SK-N-SH (cell line): Measurements from ENCODE around the gene MGME1. TPM values are rescaled to one million over a fixed set of nuclear protein-coding genes. Genes with fewer than 3 reads are reported as not detected.

Experiments
- CTCF ChIA-PET: fragments of 300-600, 350-600 bp; formaldehyde crosslinking; extraction: SDS; loops from one replicate; lab custom pipeline; 2021; lab: Yijun Ruan, JAX
- POLR2A ChIA-PET: fragments of 350-600 bp; sonication (Branson Sonifier 250); formaldehyde crosslinking; extraction: SDS; loops from one replicate; lab custom pipeline; 2020; ENCODE audit warnings: antibody characterized with exemption, inconsistent platforms; lab: Yijun Ruan, JAX
- DNase-seq: peaks from one replicate; pipeline ENCODE4 v3.0.0; 2012
- H2AFZ ChIP-seq: fragments of 200-600 bp; sonication (generic); 2 replicates; pipeline ENCODE4 v1.8.1; 2016; ENCODE audit warnings: antibody characterized with exemption, mild to moderate bottlenecking, low read depth
- H3F3A ChIP-seq: fragments of 200-600 bp; sonication (generic); replicated peaks from 2 replicates; pipeline ENCODE3; 2016; ENCODE audit warnings: antibody characterized with exemption, mild to moderate bottlenecking; ENCODE audit not compliant: insufficient read depth
- H3K27ac ChIP-seq, 2 experiments: fragments of 200-500 bp in 1 of 2; fragments of 200-600 bp in 1 of 2; sonication (Bioruptor generic) in 1 of 2; sonication (generic), shearing (Covaris generic) in 1 of 2; 2 replicates each; pipeline versions ENCODE4 v1.5.1 to v1.6.1; 2014 to 2016; ENCODE audit warnings: low read depth in 2 of 2, inconsistent platforms in 1 of 2, low read length in 1 of 2, mild to moderate bottlenecking in 1 of 2, mixed read lengths in 1 of 2
- H3K27me3 ChIP-seq: fragments of 200-600 bp; sonication (generic), shearing (Covaris generic); 2 replicates; pipeline ENCODE4 v1.6.1; 2016; ENCODE audit warnings: mixed run types; ENCODE audit not compliant: insufficient read depth
- H3K36me3 ChIP-seq, 2 experiments: fragments of 200-500 bp in 1 of 2; fragments of 200-600 bp in 1 of 2; sonication (Bioruptor generic) in 1 of 2; sonication (generic) in 1 of 2; replicated peaks in 1 of 2; 2 replicates each; pipeline versions ENCODE3 to v1.5.1; 2014 to 2016; ENCODE audit warnings: low read length in 1 of 2, mild to moderate bottlenecking in 1 of 2; ENCODE audit not compliant: insufficient read depth in 2 of 2, control insufficient read depth in 1 of 2
- H3K4me1 ChIP-seq, 2 experiments: fragments of 200-500 bp in 1 of 2; fragments of 200-600 bp in 1 of 2; sonication (Bioruptor generic) in 1 of 2; sonication (generic), shearing (Covaris generic) in 1 of 2; 2 replicates each; pipeline versions ENCODE4 v1.5.1 to v1.6.1; 2014 to 2016; ENCODE audit warnings: low read depth in 1 of 2, low read length in 1 of 2, mixed run types in 1 of 2; ENCODE audit not compliant: insufficient read depth in 2 of 2, control insufficient read depth in 1 of 2
- H3K4me2 ChIP-seq: fragments of 200-600 bp; sonication (generic), shearing (Covaris generic); 2 replicates; pipeline ENCODE4 v1.6.1; 2017; ENCODE audit warnings: mixed run types
- H3K4me3 ChIP-seq, 2 experiments: fragments of 200-500 bp in 1 of 2; fragments of 200-600 bp in 1 of 2; sonication (Bioruptor generic) in 1 of 2; sonication (generic), shearing (Covaris generic) in 1 of 2; 2 replicates each; pipeline versions ENCODE4 v1.5.1 to v1.8.1; 2014 to 2016; ENCODE audit warnings: low read depth in 2 of 2, inconsistent platforms in 1 of 2, low read length in 1 of 2, mild to moderate bottlenecking in 1 of 2, mixed read lengths in 1 of 2, moderate library complexity in 1 of 2
- H3K79me2 ChIP-seq: fragments of 200-600 bp; sonication (generic); 2 replicates; pipeline ENCODE4 v1.8.1; 2017; ENCODE audit warnings: mild to moderate bottlenecking; ENCODE audit not compliant: insufficient read depth
- H3K9ac ChIP-seq: fragments of 200-600 bp; sonication (generic); 2 replicates; pipeline ENCODE4 v1.6.1; 2017; ENCODE audit warnings: mixed run types
- H3K9me2 ChIP-seq: fragments of 200-600 bp; sonication (generic); 2 replicates; pipeline ENCODE4 v1.6.1; 2017; ENCODE audit warnings: mixed run types
- H3K9me3 ChIP-seq: fragments of 200-600 bp; sonication (generic); 2 replicates; pipeline ENCODE4 v1.6.1; 2017; ENCODE audit warnings: mixed run types, mild to moderate bottlenecking, moderate library complexity
- H4K20me1 ChIP-seq: fragments of 200-600 bp; sonication (generic); 2 replicates; pipeline ENCODE4 v1.6.1; 2017; ENCODE audit warnings: mild to moderate bottlenecking, mixed run types; ENCODE audit not compliant: insufficient read depth
- ELF1 ChIP-seq: IDR thresholded peaks from 2 replicates; pipeline ENCODE4 v1.4.0; 2012
- IRF3 ChIP-seq: fragments of 150-350 bp; IDR thresholded peaks from 2 replicates; pipeline ENCODE4 v1.6.1; 2016; ENCODE audit warnings: mild to moderate bottlenecking, low read depth, low read length
- JUND ChIP-seq: IDR thresholded peaks from 2 replicates; pipeline ENCODE4 v1.4.0; 2012
- MEF2A ChIP-seq: IDR thresholded peaks from 2 replicates; pipeline ENCODE4 v1.4.0; 2012; ENCODE audit warnings: low read depth, borderline replicate concordance
- MXI1 ChIP-seq: IDR thresholded peaks from 2 replicates; pipeline ENCODE4 v1.6.1; 2012; ENCODE audit warnings: mild to moderate bottlenecking, low read depth, low read length, improper control_type of control experiment
- POLR2AphosphoS5 ChIP-seq: IDR thresholded peaks from 2 replicates; pipeline ENCODE4 v1.6.1; 2012; ENCODE audit warnings: low read depth, low read length
- RCOR1 ChIP-seq: fragments of 150-350 bp; IDR thresholded peaks from 2 replicates; pipeline ENCODE4 v1.6.1; 2017; ENCODE audit warnings: antibody characterized with exemption, low read length
- REST ChIP-seq: IDR thresholded peaks from 2 replicates; pipeline ENCODE4 v1.6.1; 2012; ENCODE audit warnings: mild to moderate bottlenecking, low read depth, low read length, moderate library complexity
- SIN3A ChIP-seq: IDR thresholded peaks from 2 replicates; pipeline ENCODE4 v1.6.1; 2012; ENCODE audit warnings: low read depth, mild to moderate bottlenecking, low read length, moderate library complexity, borderline replicate concordance
- TAF1 ChIP-seq: IDR thresholded peaks from 2 replicates; pipeline ENCODE4 v1.6.1; 2012; ENCODE audit warnings: low read depth, mild to moderate bottlenecking, low read length, moderate library complexity, borderline replicate concordance
- TCF12 ChIP-seq: IDR thresholded peaks from 2 replicates; pipeline ENCODE4 v1.4.0; 2012
- TEAD4 ChIP-seq: IDR thresholded peaks from 2 replicates; pipeline ENCODE4 v1.4.0; 2012; ENCODE audit warnings: mild to moderate bottlenecking, borderline replicate concordance; ENCODE audit not compliant: insufficient read depth
- YY1 ChIP-seq: IDR thresholded peaks from 2 replicates; pipeline ENCODE4 v1.4.0; 2012; ENCODE audit warnings: low read depth, mild to moderate bottlenecking
- WGBS: methylation state at CpG from one replicate; pipeline ENCODE4 v1.1.6; 2017; ENCODE audit warnings: low lambda C conversion rate; 5-methylcytosine and 5-hydroxymethylcytosine counted together
- polyA plus RNA-seq, 3 experiments: library from polyadenylated mRNA; depleted of rRNA; stranded (reverse); fragments of >200 nt; gene quantifications; 2 replicates each; pipeline ENCODE4 v1.2.3, GENCODE V29; 2012
- TF ChIP-seq, protein P1 (sequence below): IDR thresholded peaks from 2 replicates; pipeline ENCODE4 v1.4.0; 2012; ENCODE audit warnings: low read depth, borderline replicate concordance
- TF ChIP-seq, protein P2 (sequence below): IDR thresholded peaks from 2 replicates; pipeline ENCODE4 v1.4.0; 2012; ENCODE audit warnings: low read depth, borderline replicate concordance
- TF ChIP-seq, protein P3 (sequence below): fragments of 200-600 bp; sonication (generic); IDR thresholded peaks from 2 replicates; pipeline ENCODE4 v1.6.1; 2017; ENCODE audit warnings: antibody characterized with exemption, mild to moderate bottlenecking, moderate library complexity

MGME1 gene
- polyA plus RNA-seq, 1 of the 3 experiments (the other 2 are of a cell fraction), result 7.9 TPM

DNA sequence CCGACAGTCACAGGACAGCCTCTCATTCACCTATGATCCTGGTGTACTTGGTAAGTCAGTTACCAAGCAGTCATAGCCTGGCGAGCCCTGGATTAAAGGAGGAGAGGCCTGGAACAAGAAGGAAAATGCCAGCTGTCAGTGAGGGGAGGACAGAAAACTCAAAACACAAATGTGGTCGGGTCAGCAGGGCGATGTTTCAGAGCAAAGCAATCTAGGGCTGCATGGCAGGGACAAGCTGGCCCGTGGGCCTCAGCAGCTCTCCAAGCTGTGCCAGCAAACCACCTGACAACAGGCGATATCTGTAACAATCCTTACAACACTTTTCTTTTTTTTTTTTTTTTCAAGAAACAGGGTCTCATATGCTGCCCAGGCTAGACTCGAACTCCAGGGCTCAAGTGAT is 40.3 kb downstream of the MGME1 start:
- peaks cover 0 to 9% of the 10 kb centered on the region in 2 experiments; a peak in 1 of 4 replicates for H3K4me1 ChIP-seq
- no peaks in the 10 kb centered on the region for H3K9me2 ChIP-seq
- ChIA-PET CTCF (interaction anchor here (4.9 kb wide), 1 partner anchor 13 kb away, joined by 19 read pairs; no protein-coding TSS in a partner anchor), POLR2A (no interaction called here)
- H3F3A ChIP-seq, result no peaks in the 10 kb centered on the region
- no peaks in the 10 kb centered on the region for H3K27me3 ChIP-seq
- H3K79me2 ChIP-seq, result no peaks in the 10 kb centered on the region
- no peak overlapping the region for H2AFZ ChIP-seq
- no peak overlapping the region for H3K4me3 ChIP-seq
- no peak overlapping the region for H3K9ac ChIP-seq
- no peak for DNase-seq
- 77% methylated on average over 7 of the region's 7 CpGs for WGBS
- no peaks in the 10 kb centered on the region for H3K36me3 ChIP-seq
- H4K20me1 ChIP-seq, result no peaks in the 10 kb centered on the region
- H3K27ac ChIP-seq, result no peak overlapping the region
- H3K9me3 ChIP-seq, result no peaks in the 10 kb centered on the region
- TF ChIP-seq, protein P1, sequence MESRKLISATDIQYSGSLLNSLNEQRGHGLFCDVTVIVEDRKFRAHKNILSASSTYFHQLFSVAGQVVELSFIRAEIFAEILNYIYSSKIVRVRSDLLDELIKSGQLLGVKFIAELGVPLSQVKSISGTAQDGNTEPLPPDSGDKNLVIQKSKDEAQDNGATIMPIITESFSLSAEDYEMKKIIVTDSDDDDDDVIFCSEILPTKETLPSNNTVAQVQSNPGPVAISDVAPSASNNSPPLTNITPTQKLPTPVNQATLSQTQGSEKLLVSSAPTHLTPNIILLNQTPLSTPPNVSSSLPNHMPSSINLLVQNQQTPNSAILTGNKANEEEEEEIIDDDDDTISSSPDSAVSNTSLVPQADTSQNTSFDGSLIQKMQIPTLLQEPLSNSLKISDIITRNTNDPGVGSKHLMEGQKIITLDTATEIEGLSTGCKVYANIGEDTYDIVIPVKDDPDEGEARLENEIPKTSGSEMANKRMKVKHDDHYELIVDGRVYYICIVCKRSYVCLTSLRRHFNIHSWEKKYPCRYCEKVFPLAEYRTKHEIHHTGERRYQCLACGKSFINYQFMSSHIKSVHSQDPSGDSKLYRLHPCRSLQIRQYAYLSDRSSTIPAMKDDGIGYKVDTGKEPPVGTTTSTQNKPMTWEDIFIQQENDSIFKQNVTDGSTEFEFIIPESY, result no peak
- TF ChIP-seq REST (no peak), POLR2AphosphoS5 (no peak), TEAD4 (no peak), MEF2A (no peak), TAF1 (no peak), RCOR1 (no peak)
- TF ChIP-seq, protein P2, sequence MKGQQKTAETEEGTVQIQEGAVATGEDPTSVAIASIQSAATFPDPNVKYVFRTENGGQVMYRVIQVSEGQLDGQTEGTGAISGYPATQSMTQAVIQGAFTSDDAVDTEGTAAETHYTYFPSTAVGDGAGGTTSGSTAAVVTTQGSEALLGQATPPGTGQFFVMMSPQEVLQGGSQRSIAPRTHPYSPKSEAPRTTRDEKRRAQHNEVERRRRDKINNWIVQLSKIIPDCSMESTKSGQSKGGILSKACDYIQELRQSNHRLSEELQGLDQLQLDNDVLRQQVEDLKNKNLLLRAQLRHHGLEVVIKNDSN, result no peak
- H3K4me2 ChIP-seq, result no peak overlapping the region

DNA sequence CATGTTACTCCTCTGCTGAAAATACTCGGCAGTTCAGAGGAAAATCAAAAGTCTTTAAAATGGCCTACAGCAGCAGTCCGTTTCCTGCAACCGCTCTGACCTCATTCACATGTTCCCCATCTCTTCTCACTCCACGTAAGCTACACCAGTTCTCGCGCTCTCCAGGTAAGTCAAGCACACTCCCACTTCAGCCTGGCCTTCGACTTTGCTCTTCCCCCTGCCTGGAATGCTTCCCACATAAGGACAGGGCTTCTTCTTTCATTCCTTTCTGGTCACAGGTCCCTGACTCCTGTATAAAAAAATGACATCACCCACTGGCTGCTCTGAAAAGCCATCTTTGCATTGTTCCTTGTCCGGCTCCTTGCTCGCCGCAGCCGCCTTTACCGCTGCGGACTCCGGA is 42.7 kb downstream of the MGME1 start:
- Histone ChIP-seq H4K20me1 (no peaks in the 10 kb centered on the region), H3K36me3 (no peaks in the 10 kb centered on the region), H3K4me1 (peaks cover 0 to 9% of the 10 kb centered on the region in 2 experiments; a peak in 1 of 4 replicates), H3K4me2 (no peak overlapping the region), H3K4me3 (no peak overlapping the region), H3K9ac (no peak overlapping the region), H3K27me3 (no peaks in the 10 kb centered on the region), H3K27ac (no peak overlapping the region), H3K9me3 (no peaks in the 10 kb centered on the region), H3K79me2 (no peaks in the 10 kb centered on the region), H2AFZ (no peak overlapping the region), H3K9me2 (no peaks in the 10 kb centered on the region), H3F3A (no peaks in the 10 kb centered on the region)
- DNase-seq, result no peak
- 91% methylated on average over 14 of the region's 14 CpGs for WGBS
- ChIA-PET CTCF (no interaction called here), POLR2A (no interaction called here)
- no peak for TF ChIP-seq JUND
- no peak for TF ChIP-seq IRF3
- no peak for TF ChIP-seq TCF12
- TF ChIP-seq MXI1, result no peak
- no peak for TF ChIP-seq ELF1
- TF ChIP-seq, protein P1, result no peak
- no peak for TF ChIP-seq SIN3A
- TF ChIP-seq, protein P3, sequence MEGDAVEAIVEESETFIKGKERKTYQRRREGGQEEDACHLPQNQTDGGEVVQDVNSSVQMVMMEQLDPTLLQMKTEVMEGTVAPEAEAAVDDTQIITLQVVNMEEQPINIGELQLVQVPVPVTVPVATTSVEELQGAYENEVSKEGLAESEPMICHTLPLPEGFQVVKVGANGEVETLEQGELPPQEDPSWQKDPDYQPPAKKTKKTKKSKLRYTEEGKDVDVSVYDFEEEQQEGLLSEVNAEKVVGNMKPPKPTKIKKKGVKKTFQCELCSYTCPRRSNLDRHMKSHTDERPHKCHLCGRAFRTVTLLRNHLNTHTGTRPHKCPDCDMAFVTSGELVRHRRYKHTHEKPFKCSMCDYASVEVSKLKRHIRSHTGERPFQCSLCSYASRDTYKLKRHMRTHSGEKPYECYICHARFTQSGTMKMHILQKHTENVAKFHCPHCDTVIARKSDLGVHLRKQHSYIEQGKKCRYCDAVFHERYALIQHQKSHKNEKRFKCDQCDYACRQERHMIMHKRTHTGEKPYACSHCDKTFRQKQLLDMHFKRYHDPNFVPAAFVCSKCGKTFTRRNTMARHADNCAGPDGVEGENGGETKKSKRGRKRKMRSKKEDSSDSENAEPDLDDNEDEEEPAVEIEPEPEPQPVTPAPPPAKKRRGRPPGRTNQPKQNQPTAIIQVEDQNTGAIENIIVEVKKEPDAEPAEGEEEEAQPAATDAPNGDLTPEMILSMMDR, result no peak
- no peak for TF ChIP-seq YY1
- no peak for TF ChIP-seq MEF2A
